Smooth muscle cell of the brain vasculature (primary cell): ENCODE data around the gene PKDCC.

Experiments
- DNase-seq: peaks from one replicate; pipeline ENCODE4 v3.0.0-alpha.2; 2012; ENCODE audit warnings: low read depth, low spot score

Gene PKDCC

GRCh38 chr2:42086500-42086953 is 38.7 kb downstream of the PKDCC start:
- DNase-seq, result no peak

GRCh38 chr2:42087137-42087856 is 39.5 kb downstream of the PKDCC start:
- DNase-seq, result no peak

DNA sequence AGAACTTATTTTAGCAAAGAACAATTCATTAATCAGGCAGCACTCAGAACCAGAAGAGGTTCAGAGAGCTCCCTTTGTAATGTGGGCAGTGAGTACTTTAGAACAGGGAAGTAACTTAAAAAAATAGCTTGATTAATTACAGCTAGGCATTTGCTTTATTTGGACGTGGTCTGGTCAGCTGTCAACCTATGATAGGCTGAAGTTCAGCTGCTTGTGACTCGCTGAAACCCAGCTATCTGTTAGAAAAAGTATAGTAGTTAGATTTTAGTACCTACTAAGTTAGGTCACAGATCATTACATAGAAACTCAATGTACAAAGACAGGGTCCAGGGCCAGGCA is 40.0 kb downstream of the PKDCC start:
- DNase-seq, result no peak

DNA sequence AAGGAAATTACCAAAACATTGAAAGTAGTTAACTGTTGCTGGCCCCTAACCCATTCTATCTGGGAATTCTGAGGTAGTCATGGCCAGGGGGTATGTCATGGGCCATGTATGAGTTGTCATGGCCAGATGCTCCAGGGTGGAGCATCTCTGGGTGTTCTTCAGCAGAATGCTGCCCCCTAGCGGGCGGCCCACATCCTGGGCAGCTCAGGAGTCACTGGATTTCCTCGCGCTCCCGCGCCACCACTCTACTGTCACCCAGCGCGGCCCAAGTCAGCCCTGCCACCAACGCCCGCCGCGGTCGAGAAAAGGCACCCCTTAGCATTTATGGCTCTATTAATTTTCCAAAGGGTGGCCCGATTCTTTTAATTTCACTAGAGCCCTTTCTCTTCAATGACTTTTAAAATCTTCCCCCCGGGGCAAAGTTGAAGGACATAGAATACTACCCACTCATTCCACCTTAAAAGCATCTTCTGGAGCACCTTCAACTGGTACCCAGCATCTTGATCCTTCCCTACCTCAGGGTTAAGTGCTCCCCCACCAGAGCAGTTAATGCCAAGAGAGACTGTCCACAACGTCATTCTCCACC is 41.6 kb downstream of the PKDCC start:
- no peak for DNase-seq

- no peak for DNase-seq
These were observed 42.4 kb downstream of the PKDCC start for GRCh38 chr2:42090216-42090615.

- DNase-seq, result no peak
These were observed 43.9 kb downstream of the PKDCC start for GRCh38 chr2:42091671-42092070.

- DNase-seq, result no peak
These were observed 44.5 kb downstream of the PKDCC start for GRCh38 chr2:42092084-42092996.

- no peak for DNase-seq
These were observed 46.3 kb downstream of the PKDCC start for GRCh38 chr2:42094114-42094513.

GRCh38 chr2:42095923-42096408 is 48.1 kb downstream of the PKDCC start:
- peak; percentile 71 for DNase-seq

- DNase-seq, result no peak
These were observed 49.2 kb downstream of the PKDCC start for GRCh38 chr2:42096869-42097591.

- no peak for DNase-seq
These were observed 51.0 kb downstream of the PKDCC start for GRCh38 chr2:42098571-42099437.

DNA sequence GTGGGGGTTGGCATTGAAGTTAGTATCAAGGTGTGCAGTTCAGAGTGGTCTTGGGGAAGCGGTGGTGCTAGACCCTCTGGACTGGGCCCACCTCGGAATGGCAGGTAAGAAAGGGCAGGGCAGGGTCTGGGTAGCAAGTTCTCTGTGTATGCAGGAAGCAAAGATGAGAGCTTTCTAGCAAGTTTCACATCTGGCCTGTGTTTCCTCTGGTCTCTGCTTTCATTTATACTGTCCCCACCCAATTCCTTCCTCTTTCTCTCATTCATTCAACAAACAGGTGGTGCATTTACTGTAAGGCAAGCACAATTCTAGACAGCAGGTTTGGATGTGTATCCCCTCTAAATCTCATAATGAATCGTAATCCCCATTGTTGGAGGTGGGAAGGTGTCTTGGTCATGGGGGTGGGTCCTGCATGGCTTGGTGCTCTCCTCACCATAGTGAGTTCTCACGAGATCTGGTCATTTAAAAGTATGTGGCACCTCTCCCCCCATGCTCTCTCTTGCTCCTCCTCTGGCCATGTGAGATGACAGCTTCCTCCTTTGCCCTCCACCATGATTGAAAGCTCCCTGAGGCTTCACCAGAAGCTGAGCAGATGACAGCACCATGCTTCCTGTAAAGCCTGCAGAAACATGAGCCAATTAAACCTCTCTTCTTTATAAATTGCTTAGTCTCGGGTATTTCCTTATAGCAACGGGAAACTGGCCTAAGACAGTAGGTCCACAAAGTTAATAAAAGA is 51.8 kb downstream of the PKDCC start:
- DNase-seq, result no peak

- no peak for DNase-seq
These were observed 52.9 kb downstream of the PKDCC start for GRCh38 chr2:42100683-42101205.

- DNase-seq, result no peak
These were observed 53.6 kb downstream of the PKDCC start for GRCh38 chr2:42101206-42102023.

- DNase-seq, result no peak
These were observed 54.3 kb downstream of the PKDCC start for GRCh38 chr2:42102024-42102590.

GRCh38 chr2:42102591-42103450 is 55.0 kb downstream of the PKDCC start:
- DNase-seq, result peak; percentile 77

DNA sequence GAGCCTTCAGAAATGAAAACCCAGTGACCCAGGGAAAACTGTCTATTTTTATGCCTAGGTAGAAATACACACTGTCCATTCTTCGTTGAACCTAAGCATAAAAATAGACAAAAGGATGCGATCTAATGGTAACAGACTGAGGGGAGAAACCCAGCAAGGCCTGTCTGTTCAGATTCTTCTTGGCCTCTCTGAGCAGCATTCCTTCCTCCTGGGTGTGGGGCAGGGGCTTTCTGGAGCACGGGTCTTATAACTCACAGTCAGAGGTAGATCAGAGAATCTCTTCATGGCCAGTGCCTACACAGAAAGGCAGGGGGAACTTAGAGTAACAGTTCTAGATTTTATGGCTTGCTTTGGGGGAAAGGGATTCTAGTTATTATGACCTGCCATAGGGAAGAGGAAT is 56.0 kb downstream of the PKDCC start:
- DNase-seq, result no peak

GRCh38 chr2:42104621-42105020 is 56.8 kb downstream of the PKDCC start:
- no peak for DNase-seq
